Heart right ventricle (tissue), 16 donors: ENCODE data around the gene ZNF320. TPM values are rescaled to one million over a fixed set of nuclear protein-coding genes. Genes with fewer than 3 reads are reported as not detected.
A peak's percentile ranks its signal among the peaks of the same experiment; 100 is the strongest.
"Not testable (repeated sequence)": the region's sequence is repeated elsewhere in the genome, so short reads cannot be mapped to it uniquely, and the experiment has no call there.

Experiments used
- ATAC-seq, 8 donors: fragments of 200-7000 bp; cut with Tn5 transposase; one replicate each; pipeline ENCODE4 v1.9.1; 2020; ENCODE audit warnings: mild to moderate bottlenecking in 8 of 8, moderate library complexity in 8 of 8, moderate number of reproducible peaks in 1 of 8
- DNase-seq, 2 donors: peaks; one replicate each; pipeline ENCODE4 v3.0.0-alpha.2; 2020
- H3K27ac ChIP-seq, 10 donors: fragments of 200-600 bp; sonication (generic) in 2 of 10; one replicate each; pipeline versions ENCODE4 v1.5.0 to v1.8.0; 2020 to 2022; ENCODE audit warnings: mild to moderate bottlenecking in 3 of 10
- H3K27me3 ChIP-seq, 7 donors: fragments of 200-600 bp; one replicate each; pipeline ENCODE4 v1.8.0; 2021 to 2022; ENCODE audit warnings: mild to moderate bottlenecking in 2 of 7
- H3K36me3 ChIP-seq, 9 donors: fragments of 200-600 bp; sonication (generic) in 1 of 9; one replicate each; pipeline versions ENCODE4 v1.5.0 to v1.8.0; 2020 to 2022; ENCODE audit warnings: mild to moderate bottlenecking in 2 of 9
- H3K4me1 ChIP-seq, 9 donors: fragments of 200-600 bp; sonication (generic) in 1 of 9; one replicate each; pipeline versions ENCODE4 v1.5.0 to v1.8.0; 2020 to 2022; ENCODE audit warnings: mild to moderate bottlenecking in 4 of 9
- H3K4me3 ChIP-seq, 10 donors: fragments of 200-600 bp; sonication (generic) in 2 of 10; one replicate each; pipeline versions ENCODE4 v1.5.0 to v1.8.0; 2020 to 2022; ENCODE audit warnings: mild to moderate bottlenecking in 7 of 10, moderate library complexity in 2 of 10
- H3K9me3 ChIP-seq, 11 donors: fragments of 200-600 bp in 10 of 11; sonication (generic) in 2 of 11; one replicate each; pipeline versions ENCODE4 v1.5.0 to v1.8.0; 2013 to 2022; ENCODE audit warnings: mild to moderate bottlenecking in 2 of 11, control low read depth in 1 of 11, moderate library complexity in 1 of 11
- WGBS, 2 donors: extraction: QIAGEN DNeasy Blood & Tissue Kit; methylation state at CpG; one replicate each; pipeline ENCODE4 v1.1.7; 2013; ENCODE audit warnings: inconsistent platforms in 1 of 2; 5-methylcytosine and 5-hydroxymethylcytosine counted together
- intact Hi-C, 10 donors: fragments of 100-400 bp; cut with DNase I; formaldehyde crosslinking; loops; one replicate each; pipeline versions ENCODE4 v1.11.1 to v1.14.2; 2022
- polyA plus RNA-seq, 2 donors: library from polyadenylated mRNA; stranded (reverse); fragments of 200-250 nt; gene quantifications; one replicate each; pipeline ENCODE4 v1.2.3, GENCODE V29; 2013
- total RNA-seq, 10 donors: library from RNA; stranded (reverse); fragmentation: NEBNext Ultra II Directional in 3 of 10; extraction: Animal tissue kit (Norgen Biotek cat#: 25700) in 3 of 10; gene quantifications; one replicate each; pipeline versions ENCODE4 v1.2.1 to v1.2.4, GENCODE V29; 2021 to 2023
- TF ChIP-seq, protein P1 (sequence below), 9 donors: fragments of 200-600 bp; sonication (generic) in 2 of 9; IDR thresholded peaks; one replicate each; pipeline versions ENCODE4 v1.5.0 to v1.8.0; 2021 to 2022; ENCODE audit warnings: antibody characterized with exemption in 9 of 9, mild to moderate bottlenecking in 5 of 9, moderate library complexity in 1 of 9
- donor health status: Arrhythmogenic right ventricular cardiomyopathy.
- donor health status: ischemic (EF 13 %, LVEDD 7.1; RV severe dilation, severe dysfunction).
- donor health status: healthy with polysubstance abuse.
- donor health status: DM: no; HTN: yes; CAD: no.
- donor health status: DM: no; HTN: no; CAD: no.
- donor health status: ischemic (EF 25% LVEDD 6.9; RV normal size, moderate dysfunction).
- donor health status: ischemic (EF 25% LVEDD 5.7; RV mildly dilated, moderate dysfunction).
- donor health status: healthy.
- donor health status: DM: yes; HTN: yes; CAD: no.
- donor health status: Ischemic cardiomyopathy.
- donor health status: ischemic (EF 35%, LVEDD 5.7; RV mildly dilated, moderate dysfunction).
- donor health status: nonischemic (EF 11% LVEDD 7.7; RV severe dilation, severe dysfunction).
- donor health status: DM: yes; HTN: yes; CAD: no.
- donor health status: PGD.
- donor health status: ischemic (EF 29% LVEDD 5.4; RV normal size, mild dysfunction).
- donor health status: nonischemic (EF 23%, LVEDD 6.1; RV moderate dilation, normal function).

The ZNF320 gene
- total and polyA plus RNA-seq, 12 donors, result 2.7 to 16.3 (median 7.6) TPM

DNA sequence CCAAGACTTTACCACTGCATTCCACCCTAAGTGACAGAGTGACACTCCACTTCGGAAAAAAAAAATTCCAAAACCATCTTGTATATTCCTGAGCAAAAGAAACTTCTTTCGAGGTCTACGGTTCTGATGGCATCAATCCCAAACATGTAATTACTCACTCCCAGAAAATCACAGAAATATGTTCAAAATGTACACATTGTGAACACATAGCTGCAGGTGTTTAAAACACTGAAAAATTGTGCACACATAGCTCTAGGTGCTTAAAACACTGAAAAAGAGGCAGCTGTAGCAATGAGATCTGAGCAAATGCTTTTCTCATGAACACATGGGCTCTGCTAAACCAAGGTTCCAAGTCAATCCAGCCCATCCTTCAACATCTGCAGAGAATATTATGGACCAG, 26.0 kb downstream of the ZNF320 start:
- Histone ChIP-seq H3K4me1 (no peaks in the 10 kb centered on the region), H3K36me3 (peaks cover 0 to 13% (median 0%) of the 10 kb centered on the region in 9 donors), H3K27me3 (no peaks in the 10 kb centered on the region), H3K4me3 (no peak overlapping the region), H3K9me3 (peaks cover 0 to 6% (median 0%) of the 10 kb centered on the region in 11 donors), H3K27ac (no peak overlapping the region)
- ATAC-seq (no peak), DNase-seq (no peak)
- TF ChIP-seq, protein P1, sequence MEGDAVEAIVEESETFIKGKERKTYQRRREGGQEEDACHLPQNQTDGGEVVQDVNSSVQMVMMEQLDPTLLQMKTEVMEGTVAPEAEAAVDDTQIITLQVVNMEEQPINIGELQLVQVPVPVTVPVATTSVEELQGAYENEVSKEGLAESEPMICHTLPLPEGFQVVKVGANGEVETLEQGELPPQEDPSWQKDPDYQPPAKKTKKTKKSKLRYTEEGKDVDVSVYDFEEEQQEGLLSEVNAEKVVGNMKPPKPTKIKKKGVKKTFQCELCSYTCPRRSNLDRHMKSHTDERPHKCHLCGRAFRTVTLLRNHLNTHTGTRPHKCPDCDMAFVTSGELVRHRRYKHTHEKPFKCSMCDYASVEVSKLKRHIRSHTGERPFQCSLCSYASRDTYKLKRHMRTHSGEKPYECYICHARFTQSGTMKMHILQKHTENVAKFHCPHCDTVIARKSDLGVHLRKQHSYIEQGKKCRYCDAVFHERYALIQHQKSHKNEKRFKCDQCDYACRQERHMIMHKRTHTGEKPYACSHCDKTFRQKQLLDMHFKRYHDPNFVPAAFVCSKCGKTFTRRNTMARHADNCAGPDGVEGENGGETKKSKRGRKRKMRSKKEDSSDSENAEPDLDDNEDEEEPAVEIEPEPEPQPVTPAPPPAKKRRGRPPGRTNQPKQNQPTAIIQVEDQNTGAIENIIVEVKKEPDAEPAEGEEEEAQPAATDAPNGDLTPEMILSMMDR (IDR thresholded peaks at IDR 0.05), result no peak
- intact Hi-C loops, result no loop called here
- 87 to 95% methylated on average over 3 of the region's 3 CpGs for WGBS, 2 donors

DNA sequence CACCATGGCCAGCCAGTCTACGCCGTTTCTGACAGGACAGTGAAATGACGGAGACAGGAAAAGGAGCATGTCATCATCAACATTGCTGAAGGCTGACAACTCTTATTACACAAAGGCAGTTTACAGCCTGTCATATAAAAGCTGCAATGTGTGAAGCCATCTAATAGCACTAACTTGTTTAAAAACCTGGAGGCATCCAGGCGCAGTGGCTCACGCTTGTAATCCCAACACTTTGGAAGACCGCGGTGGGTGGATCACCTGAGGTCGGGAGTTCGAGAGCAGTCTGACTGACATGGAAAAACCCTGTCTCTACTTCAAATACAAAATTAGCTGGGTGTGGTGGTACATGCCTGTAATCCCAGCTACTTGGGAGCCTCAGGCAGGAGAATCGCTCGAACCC, 29.4 kb downstream of the ZNF320 start:
- WGBS, 2 donors, result 92 to 96% methylated on average over 11 of the region's 11 CpGs
- DNase-seq, intact Hi-C loops: not testable (repeated sequence)

DNA sequence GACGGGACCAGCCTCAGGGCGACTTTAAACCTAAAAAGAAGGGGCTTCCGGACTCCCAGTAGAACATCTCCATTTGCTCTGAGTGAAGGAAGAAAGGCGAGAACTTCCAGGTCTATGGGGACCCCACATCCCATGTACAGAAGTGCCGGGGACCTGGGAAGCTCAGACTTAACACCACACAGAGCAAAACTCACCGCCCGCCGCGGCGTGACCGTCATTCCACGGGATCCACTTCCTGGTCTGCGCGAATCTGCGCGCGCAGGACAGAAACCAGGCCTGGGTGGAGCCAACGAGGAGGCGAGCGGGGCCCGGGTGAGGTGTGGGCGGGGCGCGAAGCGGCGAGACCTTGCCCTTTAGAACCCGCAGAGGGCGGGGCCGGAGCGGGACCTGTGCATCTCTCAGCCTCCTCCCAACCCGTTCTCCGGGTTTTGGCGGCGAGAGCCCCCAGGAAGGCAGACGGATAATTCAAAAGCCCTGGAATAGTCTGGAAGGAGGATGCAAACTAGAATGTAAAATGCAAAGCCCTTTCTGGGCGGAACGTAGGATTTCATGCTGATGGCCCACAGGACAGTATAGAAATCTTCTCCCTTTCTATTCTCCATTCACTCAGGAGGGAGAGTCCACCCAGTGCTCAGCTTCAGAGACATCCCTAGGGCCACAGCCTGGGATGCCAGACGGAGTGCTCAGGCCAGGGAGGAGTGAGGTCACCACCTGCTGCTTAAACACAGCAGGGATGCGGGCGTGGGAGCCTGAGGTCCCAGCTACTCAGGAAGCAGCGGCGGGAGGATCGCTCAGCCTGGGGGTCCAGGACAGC, 39.9 kb downstream of the ZNF320 start, which contains the start of gene ZNF468:
Gene ZNF468, minus strand, starts transcription at position 242 of the 814 bp plus-strand sequence. CDS start 3,347 bp downstream, outside the sequence.
- not testable (repeated sequence) for H3K9me3 ChIP-seq, H3K27me3 ChIP-seq
- Histone ChIP-seq H3K36me3 (peaks cover 0 to 20% (median 12%) of the 10 kb centered on the region in 9 donors), H3K4me1 (peaks cover 0 to 10% (median 2%) of the 10 kb centered on the region in 9 donors), H3K27ac (peak within 1 kb of the TSS in 9 of 10 donors; percentile 31 to 83 (median 74)), H3K4me3 (peak within 1 kb of the TSS; percentile 60 to 86 (median 74))
- intact Hi-C loops, result loop anchor here in 2 of 10 donors (2.0 to 5.0 kb wide), 2 partner anchors 35 to 37 kb away; partner anchors contain the start of gene ZNF28 (in 2 of the 2)
- TF ChIP-seq, protein P1 (IDR thresholded peaks at IDR 0.05), result peak in 1 of 9 donors; percentile 30
- ATAC-seq (peak; percentile 100), DNase-seq (peak; percentile 62 to 84)
- 2 to 3% methylated on average over 35 to 43 of the region's 43 CpGs for WGBS, 2 donors

More for the DNA sequence above, 29.4 kb downstream of the ZNF320 start:
- not testable (repeated sequence) for H3K4me3 ChIP-seq, H3K27me3 ChIP-seq, ATAC-seq, H3K27ac ChIP-seq, H3K9me3 ChIP-seq, H3K4me1 ChIP-seq
- peaks cover 0 to 13% (median 0%) of the 10 kb centered on the region in 9 donors for H3K36me3 ChIP-seq

DNA sequence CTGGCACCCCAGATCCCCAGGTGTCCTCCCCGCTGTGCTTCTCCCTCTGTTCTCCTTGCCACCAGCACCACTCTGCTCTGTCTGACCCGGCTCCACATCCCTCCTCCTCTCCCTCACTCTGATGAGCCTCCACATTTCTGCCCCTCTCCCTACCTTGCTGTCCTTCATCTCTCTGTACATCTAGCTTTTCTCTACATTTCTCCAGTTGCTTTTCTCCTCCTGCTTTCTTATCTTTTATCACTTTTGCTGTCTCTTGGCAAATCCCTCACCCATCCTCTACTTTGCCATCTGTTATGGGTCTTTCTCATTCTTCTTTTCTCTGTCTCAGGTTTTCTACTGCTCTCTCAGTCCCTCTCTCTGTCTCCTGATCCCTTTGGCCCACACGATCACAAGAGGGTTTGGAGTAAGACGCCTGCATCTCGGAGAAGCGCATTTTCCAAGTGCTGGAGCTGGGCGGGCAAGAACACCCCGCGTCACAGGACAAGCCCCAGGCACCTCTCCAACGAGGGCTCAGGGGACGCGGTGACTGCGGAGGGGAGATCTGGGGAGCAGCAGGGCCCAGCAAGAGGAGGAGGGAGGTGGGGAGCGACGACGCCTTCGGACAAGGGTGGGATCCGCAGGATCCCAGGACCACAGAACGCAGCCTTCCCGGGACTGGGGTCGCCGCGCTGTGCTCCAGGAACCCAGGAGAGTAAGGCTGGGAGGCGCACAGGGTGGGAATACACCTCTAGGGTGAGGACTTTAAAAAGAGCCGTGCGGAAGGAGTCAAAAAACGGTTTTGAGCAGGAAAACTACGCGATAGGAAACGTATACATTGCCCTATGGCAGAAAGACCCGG, 40.7 kb downstream of the ZNF320 start:
- peaks cover 0 to 28% (median 14%) of the 10 kb centered on the region in 9 donors for H3K36me3 ChIP-seq
- 4 to 5% methylated on average over 20 to 23 of the region's 31 CpGs for WGBS, 2 donors
- intact Hi-C loops, result loop anchor here in 2 of 10 donors (2.0 to 5.0 kb wide), 2 partner anchors 34 to 36 kb away; partner anchors contain the start of gene ZNF28 (in 2 of the 2)
- H3K4me1 ChIP-seq, result peaks cover 0 to 10% (median 2%) of the 10 kb centered on the region in 9 donors
- not testable (repeated sequence) for H3K9me3 ChIP-seq, H3K27me3 ChIP-seq
- peak overlapping the region; percentile 60 to 86 (median 74) for H3K4me3 ChIP-seq
- DNase-seq (peak in 1 of 2 donors; percentile 22), ATAC-seq (peak; percentile 6 to 61 (median 43))
- H3K27ac ChIP-seq, result peak overlapping the region in 9 of 10 donors; percentile 31 to 83 (median 74)

Other genes starting within 250 kb of the ZNF320 start
- 1 to 10 TPM; 7.0 to 9.8 (median 7.7) TPM for gene ZNF611, start 162.6 kb downstream of the ZNF320 start, total RNA-seq
- gene ZNF611, start 162.6 kb downstream of the ZNF320 start, polyA plus RNA-seq, result 1 to 10 TPM; 2.3 to 5.8 TPM
- gene ZNF600, start 110.8 kb downstream of the ZNF320 start, total RNA-seq, result 1 to 10 TPM; 1.5 to 4.0 (median 2.5) TPM
- gene ZNF600, start 110.8 kb downstream of the ZNF320 start, polyA plus RNA-seq, result 1 to 10 TPM; 1.7 to 6.9 TPM
- gene ZNF28, start 76.0 kb downstream of the ZNF320 start, total RNA-seq, result 10 to 100 TPM in 3 of 10 donors, 1 to 10 TPM in 7; 3.6 to 11.4 (median 9.4) TPM
- 1 to 10 TPM; 1.4 to 2.9 TPM for gene ZNF28, start 76.0 kb downstream of the ZNF320 start, polyA plus RNA-seq
- gene ZNF468, start 40.0 kb downstream of the ZNF320 start, total RNA-seq, result 10 to 100 TPM in 3 of 10 donors, 1 to 10 TPM in 7; 6.1 to 12.7 (median 9.2) TPM
- 1 to 10 TPM; 5.3 to 9.1 TPM for gene ZNF468, start 40.0 kb downstream of the ZNF320 start, polyA plus RNA-seq
- gene ZNF888, start 25.8 kb upstream of the ZNF320 start, total RNA-seq, result 1 to 10 TPM in 9 of 10 donors, under 1 TPM in 1; 0.76 to 2.3 (median 1.4) TPM
- 1 to 10 TPM in 1 of 2 donors, under 1 TPM in 1; 0.70 to 1.6 TPM for gene ZNF888, start 25.8 kb upstream of the ZNF320 start, polyA plus RNA-seq
- 10 to 100 TPM in 1 of 10 donors, 1 to 10 TPM in 9; 3.8 to 11.8 (median 5.6) TPM for gene ZNF816, start 65.2 kb upstream of the ZNF320 start, total RNA-seq
- 1 to 10 TPM; 1.6 to 1.9 TPM for gene ZNF816, start 65.2 kb upstream of the ZNF320 start, polyA plus RNA-seq
- gene ERVV-1, start 116.3 kb upstream of the ZNF320 start, total RNA-seq, result under 1 TPM in 1 of 10 donors, not detected in 9; 0.19 TPM
- gene ERVV-1, start 116.3 kb upstream of the ZNF320 start, polyA plus RNA-seq, result under 1 TPM in 1 of 2 donors, not detected in 1; 0.03 TPM
- not detected for gene ERVV-2, start 147.1 kb upstream of the ZNF320 start, total RNA-seq
- not detected for gene ERVV-2, start 147.1 kb upstream of the ZNF320 start, polyA plus RNA-seq
- gene ZNF160, start 205.8 kb upstream of the ZNF320 start, total RNA-seq, result 10 to 100 TPM in 9 of 10 donors, 1 to 10 TPM in 1; 9.8 to 22.9 (median 18.5) TPM
- 10 to 100 TPM in 1 of 2 donors, 1 to 10 TPM in 1; 9.1 to 25.9 TPM for gene ZNF160, start 205.8 kb upstream of the ZNF320 start, polyA plus RNA-seq
- 10 to 100 TPM; 18.7 to 32.5 (median 22.8) TPM for gene ZNF415, start 235.3 kb upstream of the ZNF320 start, total RNA-seq
- 10 to 100 TPM in 1 of 2 donors, 1 to 10 TPM in 1; 9.5 to 19.8 TPM for gene ZNF415, start 235.3 kb upstream of the ZNF320 start, polyA plus RNA-seq